Ectodermal cell (in vitro differentiated cells): ENCODE data around the gene PHOSPHO1.
"Not testable (repeated sequence)": the region's sequence is repeated elsewhere in the genome, so short reads cannot be mapped to it uniquely, and the experiment has no call there.

ENCODE experiments used
- H3K27ac ChIP-seq: 2 replicates; pipeline ENCODE4 v1.7.0; 2013; ENCODE audit warnings: mild to moderate bottlenecking, low read depth, low read length; ENCODE audit not compliant: insufficient read depth, poor library complexity, severe bottlenecking
- H3K27me3 ChIP-seq: 2 replicates; pipeline ENCODE4 v1.7.0; 2013; ENCODE audit warnings: mild to moderate bottlenecking, low read length; ENCODE audit not compliant: insufficient read depth, control insufficient read depth, poor library complexity, severe bottlenecking
- H3K36me3 ChIP-seq: one replicate; pipeline ENCODE4 v1.7.0; 2013; ENCODE audit warnings: low read length; ENCODE audit not compliant: control insufficient read depth, insufficient read depth
- H3K4me1 ChIP-seq: one replicate; pipeline ENCODE4 v1.7.0; 2013; ENCODE audit warnings: low read length; ENCODE audit not compliant: control insufficient read depth, insufficient read depth
- H3K4me3 ChIP-seq: 2 replicates; pipeline ENCODE4 v1.7.0; 2013; ENCODE audit warnings: low read depth, low read length, control low read depth; ENCODE audit not compliant: insufficient read depth
- H3K9me3 ChIP-seq: 2 replicates; pipeline ENCODE4 v1.7.0; 2013; ENCODE audit warnings: mild to moderate bottlenecking, low read length, moderate library complexity; ENCODE audit not compliant: control insufficient read depth
- WGBS, 2 experiments: methylation state at CpG; one replicate each; pipeline ENCODE4 v1.1.7; 2013; ENCODE audit warnings: missing lambda C conversion rate in 2 of 2; 5-methylcytosine and 5-hydroxymethylcytosine counted together

PHOSPHO1 gene

DNA sequence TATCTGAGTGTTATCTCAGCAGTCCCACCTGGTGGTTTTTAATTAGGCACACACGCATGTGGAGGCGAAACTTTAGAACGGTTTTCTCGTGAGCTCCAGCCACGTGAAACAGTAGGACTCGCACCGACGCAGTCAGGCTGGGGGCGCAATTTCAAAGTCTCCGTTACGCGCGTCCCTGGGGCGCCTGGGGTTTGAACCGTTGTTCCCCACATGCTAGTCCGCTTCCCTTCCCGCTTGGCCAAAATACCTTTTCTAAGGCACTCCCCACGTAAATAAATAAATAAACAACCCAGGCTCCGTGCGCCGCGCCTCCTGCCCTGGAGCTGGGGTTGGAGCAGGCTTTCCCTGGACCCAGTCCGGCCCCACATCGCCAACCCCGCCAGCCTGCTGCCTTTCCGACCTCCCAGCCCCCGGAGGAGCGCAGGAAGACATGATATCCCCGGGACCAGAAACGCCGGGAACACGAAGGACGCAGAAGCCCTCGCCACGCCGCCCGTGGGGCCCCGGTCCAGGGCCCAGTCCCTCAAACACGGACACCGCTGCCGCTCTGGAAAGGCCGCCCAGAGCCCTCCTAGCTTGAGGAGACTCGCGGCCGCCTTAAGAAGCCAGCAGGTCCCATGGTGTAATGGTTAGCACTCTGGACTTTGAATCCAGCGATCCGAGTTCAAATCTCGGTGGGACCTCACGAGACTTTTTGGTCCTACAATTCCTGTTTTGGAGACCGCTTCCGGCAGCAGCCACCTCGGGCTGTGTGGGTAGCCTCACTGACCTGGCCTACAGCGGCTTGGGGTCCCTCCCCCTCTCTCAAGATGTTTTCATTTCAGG is 38.5 kb downstream of the PHOSPHO1 start:
- Histone ChIP-seq H3K9me3 (no peaks in the 10 kb centered on the region), H3K4me3 (peak overlapping the region; percentile 90), H3K4me1 (no peaks in the 10 kb centered on the region), H3K27ac (peak overlapping the region; percentile 86), H3K36me3 (no peaks in the 10 kb centered on the region), H3K27me3 (no peaks in the 10 kb centered on the region)
- WGBS, 2 experiments, result 0% methylated on average over 53 of the region's 53 CpGs

DNA sequence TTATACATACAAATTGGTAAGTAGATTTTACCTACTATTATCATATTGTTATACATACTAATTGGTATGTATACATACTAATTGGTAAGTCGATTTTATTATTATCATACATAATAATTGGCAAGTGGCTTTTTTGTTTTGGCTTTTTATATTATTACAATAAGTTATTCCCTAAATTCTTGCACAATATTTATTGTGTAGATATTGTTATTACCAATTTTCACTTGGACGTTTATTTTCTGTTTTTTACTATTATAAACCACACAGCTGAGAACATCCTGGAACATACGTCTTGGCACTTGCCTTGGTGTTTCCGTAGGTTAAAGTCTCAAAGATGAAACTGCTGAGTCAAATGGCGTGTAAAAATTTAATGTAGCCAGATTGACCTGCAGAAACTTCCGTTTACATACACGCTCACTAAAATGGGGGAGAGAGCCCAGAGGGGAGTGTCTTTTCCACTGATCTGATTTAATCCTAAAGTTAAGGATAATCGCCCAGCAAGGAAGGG is 39.1 kb downstream of the PHOSPHO1 start:
- Histone ChIP-seq H3K4me1 (no peaks in the 10 kb centered on the region), H3K27me3 (no peaks in the 10 kb centered on the region), H3K4me3 (peak overlapping the region; percentile 90), H3K36me3 (no peaks in the 10 kb centered on the region), H3K9me3 (no peaks in the 10 kb centered on the region), H3K27ac (no peak overlapping the region)
- WGBS, 2 experiments, result 3 to 4% methylated on average over 6 of the region's 8 CpGs

DNA sequence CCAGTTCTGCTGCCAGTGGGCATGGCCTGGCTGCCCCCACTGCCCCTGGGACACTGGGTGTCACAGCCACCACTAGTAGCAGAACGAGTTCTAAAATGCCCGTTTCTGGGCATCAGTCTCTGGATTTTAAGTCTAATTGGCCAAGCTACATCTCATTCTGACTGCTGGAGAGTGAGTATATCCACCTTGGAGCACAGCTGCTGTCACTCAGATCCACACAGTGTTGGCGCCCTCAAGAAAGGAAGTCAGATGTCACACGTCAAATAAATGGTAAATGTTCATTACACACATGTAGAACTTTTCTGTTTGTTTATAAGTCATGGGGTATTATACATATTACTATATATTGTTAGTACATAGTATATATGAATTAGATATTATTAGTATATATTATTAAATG is 39.7 kb downstream of the PHOSPHO1 start:
- WGBS, 2 experiments, result 84 to 86% methylated on average over 3 of the region's 4 CpGs
- Histone ChIP-seq H3K4me1 (no peaks in the 10 kb centered on the region), H3K36me3 (no peaks in the 10 kb centered on the region), H3K4me3 (no peak overlapping the region), H3K27ac (no peak overlapping the region), H3K27me3 (no peaks in the 10 kb centered on the region), H3K9me3 (no peaks in the 10 kb centered on the region)

DNA sequence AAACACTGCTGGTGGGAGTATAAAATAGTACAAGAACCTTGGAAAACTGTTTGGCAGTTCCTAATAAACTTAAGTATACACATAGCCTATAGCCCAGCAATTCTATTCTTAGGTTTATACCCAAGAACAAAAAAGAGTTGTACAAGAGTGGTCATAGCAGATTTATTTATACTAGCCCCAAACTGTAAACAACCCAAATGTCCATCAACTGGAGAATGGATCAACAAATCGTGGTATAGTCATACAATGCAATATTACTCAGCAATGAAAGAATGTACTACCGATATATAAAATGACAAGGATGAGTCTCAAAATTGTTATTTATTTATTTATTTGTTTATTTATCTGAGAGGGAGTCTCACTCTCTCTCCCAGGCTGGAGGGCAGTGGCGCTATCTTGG is 43.3 kb downstream of the PHOSPHO1 start:
- no peaks in the 10 kb centered on the region for H3K9me3 ChIP-seq
- no peaks in the 10 kb centered on the region for H3K36me3 ChIP-seq
- H3K27ac ChIP-seq, result no peak overlapping the region
- no peak overlapping the region for H3K4me3 ChIP-seq
- no peaks in the 10 kb centered on the region for H3K27me3 ChIP-seq
- WGBS, 2 experiments, result 92 to 93% methylated on average over 2 to 3 of the region's 3 CpGs
- no peaks in the 10 kb centered on the region for H3K4me1 ChIP-seq

GRCh38 chr17:49185381-49185780 is 45.2 kb downstream of the PHOSPHO1 start:
- H3K4me3 ChIP-seq, H3K27me3 ChIP-seq, H3K36me3 ChIP-seq, H3K27ac ChIP-seq, H3K9me3 ChIP-seq, H3K4me1 ChIP-seq: not testable (repeated sequence)
- WGBS, 2 experiments, result 91 to 95% methylated on average over 1 of the region's 1 CpG

DNA sequence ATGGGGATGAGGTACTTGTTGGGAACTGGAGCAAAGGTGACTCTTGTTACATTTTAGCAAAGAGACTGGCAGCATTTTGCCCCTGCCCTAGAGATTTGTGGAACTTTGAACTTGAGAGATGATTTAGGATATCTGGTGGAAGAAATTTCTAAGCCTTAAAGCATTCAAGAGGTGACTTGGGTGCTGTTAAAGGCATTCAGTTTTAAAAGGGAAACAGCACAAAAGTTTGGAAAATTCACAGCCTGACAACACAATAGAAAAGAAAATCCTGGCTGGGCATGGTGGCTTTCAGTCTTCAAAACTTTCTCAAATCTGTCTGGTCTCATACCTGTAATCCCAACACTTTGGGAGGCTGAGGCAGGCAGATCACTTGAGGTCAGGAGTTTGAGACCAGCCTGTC is 46.1 kb downstream of the PHOSPHO1 start:
- H3K4me3 ChIP-seq, result not testable (repeated sequence)

GRCh38 chr17:49183801-49184200 is 46.8 kb downstream of the PHOSPHO1 start:
- Histone ChIP-seq H3K9me3 (no peaks in the 10 kb centered on the region), H3K36me3 (no peaks in the 10 kb centered on the region), H3K27me3 (no peaks in the 10 kb centered on the region), H3K4me1 (no peaks in the 10 kb centered on the region), H3K27ac (no peak overlapping the region), H3K4me3 (no peak overlapping the region)
- 91 to 93% methylated on average over 7 of the region's 7 CpGs for WGBS, 2 experiments

More for the DNA sequence above, 46.1 kb downstream of the PHOSPHO1 start:
- not testable (repeated sequence) for H3K36me3 ChIP-seq, H3K9me3 ChIP-seq, H3K27me3 ChIP-seq, H3K4me1 ChIP-seq, H3K27ac ChIP-seq

DNA sequence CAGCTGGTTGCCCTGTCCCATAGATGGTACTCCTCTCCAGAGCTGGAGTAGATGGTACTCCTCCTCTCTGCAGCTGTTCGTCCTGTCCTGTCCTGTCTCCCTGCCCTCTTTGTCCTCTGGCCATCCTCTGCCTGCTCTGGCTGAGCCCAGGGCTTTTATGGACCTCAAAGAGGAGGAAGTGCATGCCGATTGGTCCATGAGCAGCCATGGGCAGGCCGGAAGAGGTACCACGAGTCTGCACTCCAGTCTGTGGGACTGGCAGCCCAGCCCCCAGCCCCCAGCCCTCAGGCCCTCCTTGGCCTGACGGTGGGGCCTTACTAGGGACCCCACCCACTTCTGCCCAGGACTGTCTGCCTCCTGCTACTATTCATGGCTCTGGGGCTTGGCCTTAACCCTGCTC is 47.2 kb downstream of the PHOSPHO1 start:
- Histone ChIP-seq H3K27me3 (no peaks in the 10 kb centered on the region), H3K27ac (no peak overlapping the region), H3K36me3 (no peaks in the 10 kb centered on the region), H3K4me1 (no peaks in the 10 kb centered on the region), H3K9me3 (no peaks in the 10 kb centered on the region), H3K4me3 (no peak overlapping the region)
- WGBS, 2 experiments, result 88 to 91% methylated on average over 5 of the region's 5 CpGs

- no peaks in the 10 kb centered on the region for H3K27me3 ChIP-seq
- H3K4me1 ChIP-seq, result no peaks in the 10 kb centered on the region
- no peak overlapping the region for H3K4me3 ChIP-seq
- H3K9me3 ChIP-seq, result peaks cover 4% of the 10 kb centered on the region
- WGBS, 2 experiments, result 89% methylated on average over 6 of the region's 6 CpGs
- no peak overlapping the region for H3K27ac ChIP-seq
- H3K36me3 ChIP-seq, result no peaks in the 10 kb centered on the region
These were observed 49.5 kb downstream of the PHOSPHO1 start for GRCh38 chr17:49180998-49181635.

GRCh38 chr17:49180303-49180702 is 50.3 kb downstream of the PHOSPHO1 start:
- H3K27ac ChIP-seq, result no peak overlapping the region
- no peak overlapping the region for H3K4me3 ChIP-seq
- H3K4me1 ChIP-seq, result no peaks in the 10 kb centered on the region
- no peaks in the 10 kb centered on the region for H3K27me3 ChIP-seq
- H3K36me3 ChIP-seq, result no peaks in the 10 kb centered on the region
- peaks cover 4% of the 10 kb centered on the region for H3K9me3 ChIP-seq
- 30 to 44% methylated on average over 5 of the region's 5 CpGs for WGBS, 2 experiments
